GM19463 (cell line): Measurements from ENCODE around the gene CCDC110.
"Not testable (repeated sequence)": the region's sequence is repeated elsewhere in the genome, so short reads cannot be mapped to it uniquely, and the experiment has no call there.

Source experiments
- ATAC-seq: cut with Tn5 transposase; IDR thresholded peaks from one replicate; pipeline ENCODE4 v1.9.1; 2021; ENCODE audit warnings: mild to moderate bottlenecking, moderate library complexity; ENCODE audit not compliant: unreplicated experiment

The CCDC110 gene

DNA sequence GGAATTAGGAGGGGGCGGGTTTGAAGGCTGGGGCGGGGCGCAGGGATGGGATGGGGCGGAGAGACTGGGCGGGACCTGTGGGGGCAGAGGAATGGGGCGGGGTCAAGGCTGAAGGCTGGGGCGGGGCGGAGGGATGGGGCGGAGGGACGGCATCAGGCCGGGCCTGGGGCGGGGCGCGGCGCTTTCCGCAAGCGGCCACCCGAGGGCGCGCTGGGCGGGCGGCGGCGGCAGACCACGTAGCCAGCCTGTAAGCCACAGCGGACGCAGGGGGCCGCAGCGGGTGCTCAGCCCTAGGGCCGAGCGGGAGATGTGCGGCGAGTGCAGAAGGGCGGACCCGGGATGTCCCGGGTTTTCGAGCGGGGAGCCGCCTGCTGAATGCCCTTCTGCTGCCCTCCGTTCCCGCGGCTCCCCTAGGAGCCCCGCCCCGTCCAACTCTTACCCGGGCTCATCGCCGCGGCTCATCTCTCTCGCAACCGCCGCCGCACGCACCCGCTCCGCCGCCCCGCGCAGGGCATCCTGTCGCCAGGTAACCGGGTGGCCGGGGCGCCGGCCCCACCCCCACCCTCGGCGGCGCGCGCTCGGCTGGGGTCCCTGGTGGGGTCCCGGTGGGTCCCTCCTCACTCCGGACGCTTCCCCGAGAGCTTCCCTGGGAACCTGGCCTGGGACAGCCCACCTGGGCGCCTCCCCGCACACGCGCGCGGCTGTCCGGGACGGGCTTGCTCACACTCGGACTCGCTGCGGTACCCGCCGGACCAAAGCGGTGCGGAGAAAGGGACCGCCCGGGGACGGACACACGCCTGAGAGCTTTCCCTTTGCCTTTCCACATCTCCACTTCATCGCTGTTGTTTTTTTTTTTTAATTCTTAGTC lies at the start of gene CCDC110:
Gene CCDC110 (minus strand): TSS at position 499 of the 868 bp plus-strand sequence. CDS start 50 bp downstream, at position 449.
- peak; percentile 89 for ATAC-seq

DNA sequence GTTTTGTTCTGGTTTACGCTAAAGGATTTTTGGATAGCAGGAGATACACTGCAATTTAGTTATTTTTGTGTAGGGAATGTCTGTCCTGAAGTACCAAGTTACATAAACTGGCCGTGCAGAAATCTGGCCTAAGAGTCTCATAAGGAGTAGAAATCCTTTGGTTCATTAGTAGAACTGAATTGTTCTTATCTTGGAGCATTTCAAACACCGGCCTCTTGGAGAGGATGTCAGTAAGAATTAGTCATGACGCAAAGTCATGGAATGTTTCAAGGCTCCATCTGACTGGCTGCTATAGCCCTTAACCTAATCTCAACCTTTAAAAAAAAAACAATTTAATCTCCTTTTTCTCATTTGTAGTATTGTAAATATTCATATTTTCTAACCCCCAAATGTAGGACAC lies 48.6 kb upstream of the CCDC110 start:
- ATAC-seq: no peak

DNA sequence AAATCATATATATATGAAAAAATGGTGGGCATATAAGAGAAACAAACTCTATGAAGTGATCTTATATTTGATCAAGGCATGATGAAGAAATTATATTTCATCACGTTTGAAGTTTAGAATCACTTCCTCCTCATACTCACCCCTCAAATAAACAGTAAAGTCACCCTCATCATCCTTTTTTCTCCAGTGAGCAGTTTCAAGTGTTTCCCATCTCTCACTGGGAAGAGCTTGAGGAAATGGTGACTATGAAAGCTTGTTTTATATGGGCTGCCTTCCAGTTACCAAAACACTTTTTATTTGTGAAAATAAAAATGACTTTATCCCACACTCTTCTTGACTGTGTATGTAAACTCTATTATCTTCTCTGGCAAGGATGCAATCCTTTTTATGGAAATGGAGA lies 47.0 kb upstream of the CCDC110 start:
- ATAC-seq: no peak

DNA sequence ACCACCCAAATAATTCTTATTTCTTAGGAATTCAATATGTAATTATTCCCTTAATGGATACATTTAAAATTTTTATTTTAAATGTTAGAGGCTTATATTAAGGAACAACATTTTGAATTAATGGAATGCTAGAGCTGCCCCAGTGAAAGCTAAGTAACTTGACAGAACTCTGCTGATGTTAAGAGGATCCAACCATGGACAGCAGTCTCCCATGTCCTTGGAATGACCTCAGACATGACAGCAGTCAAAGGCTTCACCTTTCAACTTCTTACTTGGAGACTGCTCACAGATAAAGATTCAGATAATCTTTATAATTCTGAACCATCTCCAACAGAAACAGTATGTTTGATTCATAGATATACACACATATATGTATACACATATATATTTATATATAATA lies 46.5 kb upstream of the CCDC110 start:
- ATAC-seq: no peak

DNA sequence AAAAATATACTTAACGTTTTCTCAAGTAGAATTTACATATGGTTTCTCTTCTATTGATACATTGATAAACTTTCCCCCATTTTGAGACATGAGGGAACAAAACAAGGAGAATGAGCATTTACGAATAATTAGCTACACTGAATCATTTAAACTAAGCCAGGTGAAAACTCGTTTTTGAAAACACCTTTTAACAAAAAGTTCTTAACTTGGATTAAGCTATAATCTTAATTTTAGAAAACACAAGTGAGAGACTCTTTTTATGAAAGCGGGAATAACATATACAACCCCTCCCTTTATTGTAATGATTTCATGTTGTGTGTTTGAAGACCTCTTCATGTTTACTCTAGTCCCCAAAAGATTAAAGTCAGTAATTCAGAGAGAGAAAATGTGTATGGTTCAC lies 43.7 kb upstream of the CCDC110 start:
- ATAC-seq: no peak

DNA sequence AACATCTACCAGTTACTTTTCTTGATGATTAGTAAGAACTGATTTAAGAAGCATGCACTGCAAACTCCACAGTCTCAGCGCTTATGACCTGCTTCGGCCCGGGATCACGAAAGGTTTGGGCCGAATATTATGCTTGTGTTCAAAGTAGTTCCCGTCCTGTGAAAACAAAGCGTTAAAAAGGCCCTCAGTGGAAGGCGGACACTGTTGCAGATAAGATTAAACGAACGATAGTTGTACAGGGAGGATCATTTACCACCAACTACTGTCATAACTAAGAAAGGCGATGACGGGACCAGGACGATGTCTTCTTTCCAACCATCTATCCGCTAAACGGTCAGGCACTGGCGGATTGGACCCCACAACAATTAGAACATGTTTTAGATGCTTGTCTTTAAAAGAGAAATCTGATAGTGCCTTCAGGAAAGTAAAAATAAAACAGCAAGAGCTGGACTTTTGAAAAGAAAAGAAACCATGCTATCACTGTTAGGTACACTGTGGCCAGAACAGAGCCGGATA lies 42.7 kb upstream of the CCDC110 start:
- no peak for ATAC-seq

DNA sequence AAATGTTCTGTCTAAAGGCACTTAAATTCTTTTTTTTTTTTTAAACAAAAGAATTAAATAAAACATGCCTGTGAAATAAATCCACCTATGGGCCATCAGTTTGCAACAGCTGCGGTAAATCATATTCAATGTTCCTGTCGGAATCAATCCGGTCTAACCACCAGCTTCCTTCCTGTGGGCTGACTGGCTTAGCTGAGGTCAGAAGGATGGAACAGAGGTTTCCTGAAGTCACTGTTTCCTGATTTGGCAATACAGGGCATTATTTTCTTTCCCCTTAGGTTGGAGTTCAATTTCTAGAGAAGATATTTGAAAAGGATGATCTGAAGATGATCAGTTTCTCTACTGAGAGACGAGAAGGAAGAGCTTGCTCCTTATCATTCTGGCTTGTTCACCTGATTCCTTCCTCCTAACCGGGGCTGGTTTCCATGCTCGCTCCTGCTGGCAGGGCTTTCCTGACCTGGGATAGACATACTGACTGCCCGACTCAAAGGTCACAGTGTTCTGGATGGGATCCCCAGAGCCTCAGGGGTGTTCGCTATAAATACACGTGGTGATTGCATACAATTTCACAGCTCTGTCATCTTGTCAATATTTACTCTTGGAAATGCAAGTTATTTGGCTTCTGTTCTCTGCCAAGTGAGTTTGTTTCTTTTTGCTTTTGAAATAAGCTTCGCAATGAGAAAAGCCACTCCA lies 42.1 kb upstream of the CCDC110 start:
- ATAC-seq: no peak

DNA sequence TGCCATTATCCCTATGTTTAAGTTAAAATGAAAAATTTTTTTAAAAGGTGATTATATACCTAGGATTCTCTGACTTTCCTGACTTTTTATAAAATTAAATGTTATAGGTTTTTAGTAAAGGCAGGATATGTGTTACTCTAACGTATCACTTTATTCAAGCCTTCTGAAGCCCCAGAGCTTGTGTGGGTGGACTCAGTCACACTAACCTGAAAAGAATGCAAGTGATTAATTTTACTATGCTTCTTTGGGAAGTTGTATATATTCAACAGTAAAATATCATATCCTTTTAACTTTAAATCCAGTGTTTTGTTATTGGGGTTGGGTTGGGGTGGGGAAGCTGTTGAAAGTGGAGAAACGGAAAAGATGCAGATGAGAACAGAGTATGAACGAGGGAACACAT lies 41.0 kb upstream of the CCDC110 start:
- ATAC-seq: no peak

DNA sequence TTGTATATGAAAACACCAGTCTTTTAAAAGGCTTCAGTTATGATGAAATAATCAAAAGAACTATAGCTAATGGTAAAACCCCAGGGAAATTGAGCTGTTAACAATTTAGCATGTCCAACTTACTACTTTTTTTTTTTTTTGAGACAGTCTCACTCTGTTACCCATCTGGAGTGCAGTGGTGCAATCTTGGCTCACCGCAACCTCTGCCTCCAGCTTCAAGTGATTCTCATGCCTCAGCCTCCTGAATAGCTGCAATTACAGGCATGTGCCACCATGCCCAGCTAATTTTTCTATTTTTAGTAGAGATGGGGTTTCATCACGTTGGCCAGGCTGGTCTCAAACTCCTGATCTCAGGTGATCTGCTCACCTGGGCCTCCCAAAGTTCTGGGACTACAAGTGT lies 39.7 kb upstream of the CCDC110 start:
- not testable (repeated sequence) for ATAC-seq

DNA sequence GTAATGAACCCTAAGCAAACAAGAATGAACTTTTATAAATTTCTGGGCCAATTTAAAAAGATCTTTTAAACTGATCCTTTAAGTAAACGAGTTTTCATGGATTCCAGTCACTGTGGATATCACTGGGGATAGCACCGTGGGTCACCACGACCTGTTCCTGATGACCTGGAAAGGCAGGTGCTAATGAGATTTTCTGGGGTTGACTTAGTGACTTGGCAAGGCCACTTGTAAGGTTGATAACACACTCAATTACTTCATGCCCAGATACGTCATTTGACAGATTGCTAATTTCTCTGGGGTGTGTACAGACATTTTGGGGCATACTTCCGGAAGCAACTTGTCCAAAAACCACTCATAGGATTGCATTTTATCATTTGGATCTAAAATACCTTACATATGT lies 39.3 kb upstream of the CCDC110 start:
- no peak for ATAC-seq

DNA sequence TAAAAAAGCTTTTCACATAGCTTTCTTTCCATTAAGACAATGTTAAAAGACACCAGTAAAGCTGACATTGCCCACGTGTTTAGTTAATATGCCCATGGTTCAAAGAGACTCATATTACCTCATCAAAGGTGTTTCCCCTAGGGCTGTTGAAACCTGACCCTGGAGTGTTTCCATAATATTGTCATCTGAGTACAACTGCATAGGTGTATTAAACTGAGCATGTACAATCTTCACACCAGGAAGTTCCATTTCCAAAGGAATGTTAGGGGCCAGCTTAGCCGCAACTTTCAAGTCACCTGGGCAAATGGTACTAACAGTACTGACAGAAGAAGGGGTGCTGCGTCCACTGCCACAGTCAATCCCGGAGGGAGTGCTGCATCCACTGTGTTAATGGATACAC lies 36.6 kb upstream of the CCDC110 start:
- ATAC-seq: no peak

DNA sequence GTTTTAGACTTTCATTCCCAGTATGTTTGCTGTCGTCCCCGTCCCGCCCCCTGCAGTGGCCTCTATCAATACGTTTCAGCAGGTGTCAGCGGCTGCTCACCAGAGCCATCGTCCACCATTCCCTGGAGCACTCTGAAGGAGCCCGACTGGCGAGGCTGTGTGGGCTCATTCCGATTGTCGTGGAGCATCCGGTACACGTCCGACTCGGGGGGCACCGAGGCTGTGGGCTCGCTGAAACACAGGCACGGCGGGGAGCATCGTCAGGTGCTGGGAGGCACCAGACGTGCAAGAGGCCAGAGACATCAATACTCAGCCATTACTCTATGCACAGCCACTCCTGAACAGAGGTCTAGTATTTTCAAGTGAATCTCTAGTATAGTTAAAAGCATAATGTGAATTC lies 34.9 kb upstream of the CCDC110 start:
- no peak for ATAC-seq

DNA sequence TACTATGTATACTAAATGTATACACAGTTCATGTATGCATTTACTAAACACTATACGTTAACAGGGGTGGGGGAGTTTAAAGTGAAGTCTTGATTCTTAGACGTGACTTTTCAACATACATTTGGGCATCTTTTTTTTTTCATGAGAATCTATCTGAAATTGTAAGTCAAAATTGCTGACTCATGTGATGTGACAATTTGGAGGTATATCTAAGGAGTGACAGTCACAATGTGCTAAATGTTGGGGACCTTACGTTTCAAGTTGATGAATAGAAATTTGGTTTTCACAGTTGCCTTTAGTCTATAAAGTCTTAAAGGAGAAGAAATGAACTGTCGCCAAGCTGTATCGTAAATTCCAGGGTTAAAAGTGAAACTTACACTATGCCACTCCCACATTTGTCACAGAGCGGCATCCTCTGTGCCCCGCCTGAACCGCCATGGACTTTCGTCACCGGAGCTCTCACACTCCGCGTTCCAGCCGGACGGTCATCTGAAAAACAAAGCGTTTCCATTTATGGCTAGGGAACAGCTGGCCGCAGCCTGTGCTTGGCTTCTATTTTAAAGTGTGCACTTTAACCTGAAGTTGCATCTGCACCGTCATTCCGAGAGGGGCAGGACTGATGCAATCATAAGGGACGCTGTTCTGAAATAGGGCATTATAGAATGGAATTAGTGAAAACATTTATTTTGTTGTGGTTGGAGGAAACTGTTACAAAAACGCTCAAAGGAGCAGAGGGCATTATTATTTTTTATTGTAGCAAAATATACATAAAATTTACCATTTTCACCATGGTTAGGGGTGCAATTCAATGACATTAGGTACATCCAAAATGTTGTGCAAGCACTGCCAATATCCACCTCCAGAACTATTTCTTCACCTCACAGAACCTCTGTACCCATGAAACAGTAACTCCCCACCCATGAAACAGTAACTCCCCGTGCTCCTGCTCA lies 32.8 kb upstream of the CCDC110 start:
- ATAC-seq: no peak

DNA sequence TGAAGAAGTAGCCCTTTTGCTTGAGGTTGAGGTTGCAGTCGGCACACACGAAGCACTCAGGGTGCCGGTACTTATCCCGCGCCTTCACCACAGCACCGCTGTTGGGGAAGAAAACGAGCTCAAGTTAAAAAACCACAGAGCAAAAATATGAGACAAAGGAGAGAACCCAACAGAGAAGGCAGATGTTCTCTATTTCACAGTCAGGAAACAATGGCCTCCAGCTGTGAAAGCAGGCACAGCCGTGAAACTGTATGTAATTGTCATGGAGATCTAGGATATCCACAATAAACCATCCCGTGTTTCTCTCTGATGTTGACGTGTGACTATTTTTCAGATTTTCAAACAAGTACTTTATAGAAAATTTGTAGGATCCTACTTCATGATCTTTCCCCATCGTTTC lies 30.9 kb upstream of the CCDC110 start:
- no peak for ATAC-seq

DNA sequence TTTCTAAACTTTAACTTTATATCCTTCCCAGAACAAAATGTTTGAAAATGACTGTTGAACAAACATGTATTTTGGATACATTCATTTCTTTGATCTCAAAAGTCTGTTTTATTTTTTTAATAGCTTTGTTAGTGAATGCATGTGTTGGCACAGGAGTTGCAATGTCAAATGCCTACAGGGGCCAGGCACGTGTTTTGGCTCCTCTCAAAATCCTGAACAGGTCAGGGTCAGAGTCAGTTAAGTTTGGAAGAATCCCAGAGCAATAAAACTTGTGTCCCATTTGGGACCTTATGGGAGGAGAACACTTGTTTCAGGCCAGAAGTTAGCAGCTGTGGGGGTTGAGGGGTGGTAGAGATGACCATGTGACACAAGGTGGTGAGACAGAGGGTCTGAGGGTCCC lies 29.0 kb upstream of the CCDC110 start:
- no peak for ATAC-seq

DNA sequence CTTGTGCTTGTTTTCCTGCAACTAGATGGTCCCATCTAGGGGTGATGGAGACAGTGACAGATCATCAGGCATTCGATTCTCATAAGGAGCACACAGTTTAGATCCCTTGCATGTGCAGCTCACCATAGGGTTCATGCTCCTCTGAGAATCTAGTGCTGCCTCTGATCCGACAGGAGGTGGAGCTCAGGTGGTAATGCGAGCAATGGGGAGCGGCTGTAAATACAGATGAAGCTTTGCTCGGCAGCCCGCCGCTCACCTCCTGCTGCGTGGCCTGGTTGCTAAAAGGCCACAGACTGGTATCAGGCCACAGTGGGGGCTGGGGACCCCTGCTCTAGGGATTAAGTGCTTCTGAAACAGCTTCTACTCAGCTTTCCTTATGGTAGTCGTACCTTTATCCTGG lies 28.5 kb upstream of the CCDC110 start:
- no peak for ATAC-seq

DNA sequence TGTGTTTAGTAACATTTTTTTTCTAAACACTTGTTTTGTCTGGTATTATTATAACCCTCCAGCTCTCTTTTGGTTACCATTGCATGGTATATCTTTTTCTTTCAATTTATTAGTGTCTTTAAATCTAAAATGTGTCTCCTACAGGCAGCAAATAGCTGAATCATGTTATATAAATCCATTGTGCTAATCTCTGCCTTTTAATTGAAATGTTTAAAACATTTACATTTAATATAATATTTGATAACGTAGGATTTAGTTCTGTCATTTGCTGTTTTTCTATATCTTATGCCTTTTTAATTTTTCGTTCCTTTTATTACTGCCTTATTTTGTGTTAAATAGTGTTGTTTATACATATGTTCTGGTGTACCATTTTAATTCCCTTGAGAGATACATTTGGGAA lies 17.1 kb upstream of the CCDC110 start:
- ATAC-seq: no peak

DNA sequence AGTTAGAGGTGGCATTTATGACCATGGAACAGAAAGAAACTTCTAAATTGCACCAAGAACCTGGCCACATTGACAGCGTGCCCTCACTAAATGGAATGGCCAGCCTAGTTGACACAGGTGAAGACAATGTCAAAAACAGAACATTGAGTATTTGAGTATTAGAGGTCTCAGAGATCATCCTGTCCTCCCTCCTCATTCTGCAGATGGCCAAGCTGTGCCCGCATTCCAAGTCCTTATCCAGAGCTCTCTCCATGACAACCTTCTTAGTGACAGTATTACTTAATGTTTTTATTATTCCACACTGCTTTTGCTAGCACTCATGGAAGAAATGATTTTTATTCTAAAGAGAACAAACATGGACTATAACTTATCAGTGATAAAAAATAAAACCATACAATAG lies 9.9 kb upstream of the CCDC110 start:
- ATAC-seq: no peak

DNA sequence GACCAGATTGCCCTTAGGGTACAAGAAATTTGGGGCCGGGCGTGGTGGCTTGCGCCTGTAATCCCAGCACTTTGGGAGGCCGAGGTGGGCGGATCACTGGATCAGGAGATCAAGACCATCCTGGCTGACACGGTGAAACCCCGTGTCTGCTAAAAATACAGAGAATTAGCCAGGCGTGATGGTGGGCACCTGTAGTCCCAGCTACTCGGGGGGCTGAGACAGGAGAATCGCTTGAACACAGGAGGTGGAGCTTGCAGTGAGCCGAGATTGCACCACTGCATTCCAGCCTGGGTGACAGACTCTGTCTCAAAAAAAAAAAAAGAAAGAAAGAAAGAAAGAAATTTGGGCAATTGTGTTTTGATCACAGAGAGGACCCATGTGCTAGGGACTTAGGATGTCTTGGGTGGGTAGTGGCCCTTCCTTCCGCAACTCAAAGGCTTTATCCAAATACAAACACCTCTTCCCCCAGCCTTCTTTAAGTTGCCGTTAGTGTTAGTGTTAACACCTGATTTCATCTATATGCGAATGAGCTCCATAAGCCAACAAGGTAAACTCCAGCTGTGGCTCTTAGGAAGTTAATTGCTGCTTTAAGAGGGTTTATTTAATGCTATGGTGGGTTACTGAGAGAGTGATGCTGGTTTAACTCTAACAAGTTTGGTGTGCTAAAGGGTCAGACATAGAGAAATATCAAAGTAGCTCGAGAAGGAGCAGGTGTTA lies 8.6 kb upstream of the CCDC110 start:
- peak; percentile 17 for ATAC-seq

DNA sequence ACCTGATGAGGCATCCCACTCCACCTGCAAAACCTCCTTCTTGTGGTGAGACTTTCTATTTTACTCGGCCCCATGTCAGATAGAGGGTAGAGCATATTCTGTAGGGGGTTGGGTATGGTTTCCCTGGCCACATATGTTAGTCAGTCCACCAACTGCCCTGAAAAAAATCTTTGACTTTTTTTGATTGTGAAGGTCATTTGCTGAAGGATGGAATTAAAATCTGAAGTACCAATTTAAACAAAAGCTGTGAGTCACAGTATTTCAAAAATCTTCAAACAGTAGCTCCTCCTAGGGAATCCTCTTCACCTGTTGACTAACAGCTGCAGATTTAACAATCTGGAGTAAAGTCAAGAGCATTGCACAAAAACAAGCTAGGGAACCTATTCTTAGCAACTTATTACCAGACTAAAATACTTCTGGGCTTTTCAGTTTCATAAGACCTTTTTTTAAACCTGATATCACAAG lies 8.0 kb upstream of the CCDC110 start:
- peak; percentile 93 for ATAC-seq
